HFFc6 (cell line): ENCODE measurements around the gene OSBPL5. TPM values are rescaled to one million over a fixed set of nuclear protein-coding genes. Genes with fewer than 3 reads are reported as not detected.

Experiments used
- DNase-seq: peaks from one replicate; pipeline ENCODE4 v3.0.0-alpha.2; 2018
- H3K27ac Mint-ChIP-seq: 2 replicates; pipeline ENCODE4 v1.8.0; 2020; ENCODE audit warnings: mild to moderate bottlenecking, mixed read lengths
- H3K27me3 Mint-ChIP-seq: 2 replicates; pipeline ENCODE4 v1.8.0; 2021; ENCODE audit warnings: mild to moderate bottlenecking, moderate library complexity, mixed read lengths; ENCODE audit not compliant: insufficient read depth
- H3K36me3 Mint-ChIP-seq: 2 replicates; pipeline ENCODE4 v1.8.0; 2021; ENCODE audit warnings: low read depth, mixed read lengths
- H3K4me1 Mint-ChIP-seq: 2 replicates; pipeline ENCODE4 v1.8.0; 2020; ENCODE audit warnings: low read depth, mixed read lengths
- H3K4me3 Mint-ChIP-seq: 2 replicates; pipeline ENCODE4 v1.8.0; 2020; ENCODE audit warnings: mild to moderate bottlenecking, moderate library complexity, mixed read lengths
- H3K9me3 Mint-ChIP-seq: 2 replicates; pipeline ENCODE4 v1.8.0; 2020; ENCODE audit warnings: mild to moderate bottlenecking, mixed read lengths
- total RNA-seq, 6 experiments: library from RNA; stranded (reverse); fragmentation: NEBNext Ultra II Directional; extraction: Animal tissue kit (Norgen Biotek cat#: 25700); gene quantifications; 2 replicates in 1 of 6; 3 replicates in 5 of 6; pipeline ENCODE4 v1.2.3, GENCODE V29; 2021
- TF ChIP-seq, protein P1 (sequence below): fragments of 200-600 bp; sonication (generic); IDR thresholded peaks from 2 replicates; pipeline ENCODE4 v1.5.0; 2021; ENCODE audit warnings: antibody characterized with exemption, mild to moderate bottlenecking

The OSBPL5 gene
- total RNA-seq, 6 experiments from 2014 or later, result 32.6 to 42.6 (median 36.7) TPM

DNA sequence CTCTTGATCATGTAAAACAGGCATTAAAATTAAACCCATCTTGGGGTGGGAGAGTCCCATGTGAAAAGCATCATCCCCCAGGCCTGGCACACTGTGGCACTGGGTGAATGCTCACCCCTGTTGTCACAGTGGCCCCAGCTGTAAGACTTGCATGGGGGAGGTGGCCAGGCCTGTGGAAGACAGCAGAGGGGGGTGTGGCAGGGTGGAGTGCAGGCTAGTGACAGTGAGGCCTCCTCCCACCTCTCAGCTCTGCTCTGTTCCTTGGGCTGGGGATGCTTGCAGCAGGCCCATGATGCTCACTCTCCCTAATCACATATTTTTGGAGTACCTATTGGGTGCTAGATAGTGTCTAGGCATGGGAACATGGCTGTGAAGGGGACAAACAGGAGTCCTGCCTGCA lies 10.1 kb upstream of the OSBPL5 start:
- Mint-ChIP-seq H3K4me1 (peaks cover 11% of the 10 kb centered on the region), H3K9me3 (peaks cover 16% of the 10 kb centered on the region), H3K4me3 (no peak overlapping the region), H3K36me3 (peaks cover 11% of the 10 kb centered on the region), H3K27ac (no peak overlapping the region), H3K27me3 (peaks cover 16% of the 10 kb centered on the region)
- TF ChIP-seq, protein P1, sequence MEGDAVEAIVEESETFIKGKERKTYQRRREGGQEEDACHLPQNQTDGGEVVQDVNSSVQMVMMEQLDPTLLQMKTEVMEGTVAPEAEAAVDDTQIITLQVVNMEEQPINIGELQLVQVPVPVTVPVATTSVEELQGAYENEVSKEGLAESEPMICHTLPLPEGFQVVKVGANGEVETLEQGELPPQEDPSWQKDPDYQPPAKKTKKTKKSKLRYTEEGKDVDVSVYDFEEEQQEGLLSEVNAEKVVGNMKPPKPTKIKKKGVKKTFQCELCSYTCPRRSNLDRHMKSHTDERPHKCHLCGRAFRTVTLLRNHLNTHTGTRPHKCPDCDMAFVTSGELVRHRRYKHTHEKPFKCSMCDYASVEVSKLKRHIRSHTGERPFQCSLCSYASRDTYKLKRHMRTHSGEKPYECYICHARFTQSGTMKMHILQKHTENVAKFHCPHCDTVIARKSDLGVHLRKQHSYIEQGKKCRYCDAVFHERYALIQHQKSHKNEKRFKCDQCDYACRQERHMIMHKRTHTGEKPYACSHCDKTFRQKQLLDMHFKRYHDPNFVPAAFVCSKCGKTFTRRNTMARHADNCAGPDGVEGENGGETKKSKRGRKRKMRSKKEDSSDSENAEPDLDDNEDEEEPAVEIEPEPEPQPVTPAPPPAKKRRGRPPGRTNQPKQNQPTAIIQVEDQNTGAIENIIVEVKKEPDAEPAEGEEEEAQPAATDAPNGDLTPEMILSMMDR, result no peak
- DNase-seq, result no peak

DNA sequence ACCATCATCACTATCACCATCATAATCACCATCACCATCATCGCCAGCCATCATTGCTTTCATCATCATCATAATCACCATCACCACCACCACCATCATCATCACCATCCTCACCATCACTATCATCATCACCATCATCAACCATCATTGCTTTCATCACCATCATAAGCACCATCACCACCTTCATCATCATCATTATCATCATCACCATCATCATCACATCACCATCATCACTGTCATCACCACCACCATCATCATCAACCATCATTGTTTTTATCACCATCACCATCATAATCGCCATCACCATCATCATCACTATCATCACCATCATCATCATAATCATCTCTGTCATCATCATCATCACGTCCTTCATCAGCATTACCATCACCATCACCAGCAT lies 9.3 kb upstream of the OSBPL5 start:
- Mint-ChIP-seq H3K27ac (no peak overlapping the region), H3K9me3 (peaks cover 16% of the 10 kb centered on the region), H3K36me3 (peaks cover 11% of the 10 kb centered on the region; the same call in 1 of the 2 replicates), H3K4me3 (no peak overlapping the region), H3K27me3 (peaks cover 16% of the 10 kb centered on the region), H3K4me1 (peaks cover 19% of the 10 kb centered on the region)
- no peak for DNase-seq
- TF ChIP-seq, protein P1, result no peak

DNA sequence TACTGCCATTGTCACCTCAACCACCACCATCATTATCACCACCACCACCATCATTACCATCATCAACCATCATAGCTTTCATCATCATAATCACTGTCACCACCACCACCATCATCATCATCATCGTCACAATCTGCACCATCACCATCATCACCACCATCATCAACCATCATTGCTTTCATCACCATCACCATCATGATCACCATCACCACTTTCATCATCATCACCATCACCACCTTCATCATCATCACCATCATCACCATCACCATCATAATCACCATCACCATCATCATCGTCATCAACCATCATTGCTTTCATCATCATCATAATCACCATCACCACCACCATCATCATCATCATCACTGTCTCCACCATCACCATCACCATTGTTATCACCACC lies 8.7 kb upstream of the OSBPL5 start:
- Mint-ChIP-seq H3K4me1 (peaks cover 25% of the 10 kb centered on the region), H3K27me3 (peaks cover 16% of the 10 kb centered on the region), H3K27ac (no peak overlapping the region), H3K4me3 (no peak overlapping the region), H3K9me3 (peaks cover 16% of the 10 kb centered on the region), H3K36me3 (peaks cover 11% of the 10 kb centered on the region; the same call in 1 of the 2 replicates)
- TF ChIP-seq, protein P1, result no peak
- DNase-seq, result no peak

DNA sequence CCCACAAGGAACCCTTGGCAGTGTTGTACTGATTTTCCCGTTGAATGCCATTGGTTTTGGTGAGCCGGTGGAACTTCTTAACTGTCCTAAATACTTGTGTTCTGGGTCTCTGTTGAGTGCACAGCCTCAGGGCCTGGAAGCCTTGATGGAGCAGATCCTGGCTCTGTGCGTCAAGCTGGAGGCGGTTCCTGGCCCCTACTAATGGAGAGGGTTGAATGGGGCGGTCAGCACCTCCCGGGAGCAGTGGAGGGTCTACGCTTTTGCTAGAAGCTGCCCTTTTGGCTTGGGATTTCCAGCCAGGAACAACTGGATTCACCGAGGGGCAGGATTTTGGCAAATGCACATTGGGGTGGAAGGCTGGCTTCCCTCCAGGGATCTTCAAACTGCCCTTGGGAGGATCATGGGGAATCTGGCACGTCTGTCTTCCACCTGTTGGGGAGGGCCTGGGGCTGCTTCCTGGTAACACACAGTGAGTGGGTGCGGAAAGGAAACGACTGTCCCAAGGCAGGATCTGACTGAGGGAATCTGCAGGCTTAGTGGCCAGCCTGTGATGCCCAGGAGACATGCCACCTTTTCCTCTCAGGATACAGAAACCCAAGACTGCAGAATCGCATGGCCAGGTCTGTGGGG lies 6.9 kb upstream of the OSBPL5 start:
- no peak for DNase-seq
- Mint-ChIP-seq H3K4me1 (peaks cover 15% of the 10 kb centered on the region), H3K36me3 (peaks cover 11% of the 10 kb centered on the region; the same call in 1 of the 2 replicates), H3K4me3 (no peak overlapping the region), H3K27me3 (peaks cover 16% of the 10 kb centered on the region), H3K9me3 (peaks cover 16% of the 10 kb centered on the region), H3K27ac (no peak overlapping the region)
- TF ChIP-seq, protein P1, result no peak

DNA sequence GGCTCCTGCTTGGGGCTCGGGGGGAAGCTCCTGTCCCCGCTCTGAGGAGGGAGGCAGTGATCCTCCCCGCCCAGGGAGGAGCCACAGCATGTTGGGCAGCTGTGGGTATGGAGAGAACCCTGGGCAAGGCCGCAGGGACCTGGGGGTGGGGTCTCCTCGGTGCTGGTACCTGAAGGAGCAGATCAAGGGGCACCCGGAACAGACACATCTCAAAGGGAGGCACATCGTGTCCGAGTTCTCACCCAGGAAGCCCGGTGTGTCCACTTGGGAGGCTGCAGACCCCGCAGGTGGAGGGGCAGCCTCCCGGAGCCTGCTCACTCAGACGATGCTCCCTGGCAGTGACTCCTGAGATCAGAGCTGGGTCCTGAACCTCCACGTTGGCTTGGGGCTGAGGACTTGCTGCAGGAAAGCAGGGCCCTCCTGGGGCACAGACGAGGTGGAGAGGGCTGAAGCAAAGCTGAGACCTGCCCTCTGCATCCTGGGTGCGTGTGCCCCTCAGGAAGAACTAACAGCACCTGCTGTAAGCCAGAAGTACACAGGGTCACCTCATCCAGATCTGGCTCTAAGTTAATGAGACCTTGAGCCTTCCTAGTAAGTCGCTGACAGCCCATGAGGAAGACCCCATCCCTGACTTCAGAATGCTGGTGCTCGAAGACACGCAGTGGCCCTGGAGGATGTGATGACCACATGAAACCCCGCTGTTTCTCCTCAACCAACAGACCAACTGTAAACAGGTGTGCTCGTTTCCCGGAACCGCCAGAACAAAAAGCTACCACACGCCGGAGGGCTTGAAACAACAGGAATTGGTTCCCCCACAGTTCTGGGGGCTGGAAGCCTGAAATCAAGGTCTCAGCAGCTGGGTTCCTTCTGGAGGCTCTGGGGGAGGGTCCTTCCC lies 5.9 kb upstream of the OSBPL5 start:
- H3K4me3 Mint-ChIP-seq, result no peak overlapping the region
- H3K27me3 Mint-ChIP-seq, result peaks cover 16% of the 10 kb centered on the region
- H3K36me3 Mint-ChIP-seq, result 0 out of 2 replicates have a peak, but pooled peaks cover 6% of the 10 kb centered on the region
- peaks cover 15% of the 10 kb centered on the region for H3K4me1 Mint-ChIP-seq
- H3K9me3 Mint-ChIP-seq, result peaks cover 6% of the 10 kb centered on the region
- no peak overlapping the region for H3K27ac Mint-ChIP-seq
- DNase-seq, result no peak
- TF ChIP-seq, protein P1, result no peak
